ENCODE measurements around the gene CCDC97.

CCDC97 gene

GRCh38 chr19:41310033-41310831 is at the start of gene CCDC97 (continued):
- TF ChIP-seq ZNF473 (tag by site-specific recombination; IDR thresholded peaks at IDR 0.05) (no peak), REPIN1 (tag by site-specific recombination; IDR thresholded peaks at IDR 0.05; ENCODE audit: low read depth) (peak; percentile 100), KLF17 (tag by site-specific recombination; IDR thresholded peaks at IDR 0.05) (peak; percentile 98), ZNF529 (tag by site-specific recombination; IDR thresholded peaks at IDR 0.05; ENCODE audit: insufficient replicate concordance) (no peak), ZNF280D (tag by site-specific recombination; IDR thresholded peaks at IDR 0.05) (peak; percentile 97), OVOL3 (tag by site-specific recombination; IDR thresholded peaks at IDR 0.05) (peak; percentile 97), KLF16 (tag by site-specific recombination; IDR thresholded peaks at IDR 0.05) (peak; percentile 100), SCRT1 (tag by site-specific recombination; IDR thresholded peaks at IDR 0.05; ENCODE audit: borderline replicate concordance) (peak; percentile 44; the same call in 1 of the 2 replicates), ZBTB10 (tag by site-specific recombination; IDR thresholded peaks at IDR 0.05) (peak; percentile 99), ZNF48 (tag by site-specific recombination; IDR thresholded peaks at IDR 0.05) (no peak), ZNF600 (tag by site-specific recombination; IDR thresholded peaks at IDR 0.05) (peak; percentile 90), ZEB2 (tag by site-specific recombination; IDR thresholded peaks at IDR 0.05) (peak; percentile 96), ZBTB20 (tag by site-specific recombination; IDR thresholded peaks at IDR 0.05) (peak; percentile 94), ZNF112 (tag by site-specific recombination; IDR thresholded peaks at IDR 0.05) (no peak), ZNF324 (tag by site-specific recombination; IDR thresholded peaks at IDR 0.05) (peak; percentile 98), ZNF292 (tag by site-specific recombination; IDR thresholded peaks at IDR 0.05; ENCODE audit: borderline replicate concordance, low read depth) (no peak), PRDM2 (tag by site-specific recombination; IDR thresholded peaks at IDR 0.05; ENCODE audit: borderline replicate concordance) (no peak; the same call in 1 of the 2 replicates), TSHZ1 (tag by site-specific recombination; IDR thresholded peaks at IDR 0.05; ENCODE audit: borderline replicate concordance) (peak; percentile 89), ZNF174 (tag by site-specific recombination; IDR thresholded peaks at IDR 0.05) (no peak), ZIC2 (tag by site-specific recombination; IDR thresholded peaks at IDR 0.05) (peak; percentile 65; the same call in 1 of the 2 replicates), ZSCAN30 (tag by site-specific recombination; IDR thresholded peaks at IDR 0.05) (peak; percentile 99)
